D721Med (cell line): Measurements from ENCODE around the gene KIFC3.

Experiments
- DNase-seq: peaks from one replicate; pipeline ENCODE4 v3.0.0; 2011; ENCODE audit warnings: low spot score; ENCODE audit not compliant: insufficient read length
- FAIRE-seq: peaks from 2 replicates; lab custom pipeline; 2011; peaks lifted over from hg19 to GRCh38; lab: Jason Lieb, UNC
- TF ChIP-seq, protein P1 (sequence below): IDR thresholded peaks from 2 replicates; pipeline ENCODE4 v1.5.1; 2012; ENCODE audit warnings: mild to moderate bottlenecking, control low read depth; ENCODE audit not compliant: insufficient read depth; ENCODE audit errors: missing control alignments

The KIFC3 gene

GRCh38 chr16:57829969-57830360 lies 27.7 kb upstream of the KIFC3 start:
- DNase-seq (no peak), FAIRE-seq (no peak)
- TF ChIP-seq, protein P1, sequence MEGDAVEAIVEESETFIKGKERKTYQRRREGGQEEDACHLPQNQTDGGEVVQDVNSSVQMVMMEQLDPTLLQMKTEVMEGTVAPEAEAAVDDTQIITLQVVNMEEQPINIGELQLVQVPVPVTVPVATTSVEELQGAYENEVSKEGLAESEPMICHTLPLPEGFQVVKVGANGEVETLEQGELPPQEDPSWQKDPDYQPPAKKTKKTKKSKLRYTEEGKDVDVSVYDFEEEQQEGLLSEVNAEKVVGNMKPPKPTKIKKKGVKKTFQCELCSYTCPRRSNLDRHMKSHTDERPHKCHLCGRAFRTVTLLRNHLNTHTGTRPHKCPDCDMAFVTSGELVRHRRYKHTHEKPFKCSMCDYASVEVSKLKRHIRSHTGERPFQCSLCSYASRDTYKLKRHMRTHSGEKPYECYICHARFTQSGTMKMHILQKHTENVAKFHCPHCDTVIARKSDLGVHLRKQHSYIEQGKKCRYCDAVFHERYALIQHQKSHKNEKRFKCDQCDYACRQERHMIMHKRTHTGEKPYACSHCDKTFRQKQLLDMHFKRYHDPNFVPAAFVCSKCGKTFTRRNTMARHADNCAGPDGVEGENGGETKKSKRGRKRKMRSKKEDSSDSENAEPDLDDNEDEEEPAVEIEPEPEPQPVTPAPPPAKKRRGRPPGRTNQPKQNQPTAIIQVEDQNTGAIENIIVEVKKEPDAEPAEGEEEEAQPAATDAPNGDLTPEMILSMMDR, result no peak

- DNase-seq (no peak), FAIRE-seq (no peak)
- TF ChIP-seq, protein P1, result no peak
These were observed 26.2 kb upstream of the KIFC3 start for GRCh38 chr16:57828272-57829161.

GRCh38 chr16:57826706-57827625 lies 24.7 kb upstream of the KIFC3 start:
- FAIRE-seq, result no peak
- TF ChIP-seq, protein P1, result no peak
- DNase-seq, result no peak

GRCh38 chr16:57826052-57826451 lies 23.8 kb upstream of the KIFC3 start:
- TF ChIP-seq, protein P1, result no peak
- FAIRE-seq (no peak), DNase-seq (no peak)

DNA sequence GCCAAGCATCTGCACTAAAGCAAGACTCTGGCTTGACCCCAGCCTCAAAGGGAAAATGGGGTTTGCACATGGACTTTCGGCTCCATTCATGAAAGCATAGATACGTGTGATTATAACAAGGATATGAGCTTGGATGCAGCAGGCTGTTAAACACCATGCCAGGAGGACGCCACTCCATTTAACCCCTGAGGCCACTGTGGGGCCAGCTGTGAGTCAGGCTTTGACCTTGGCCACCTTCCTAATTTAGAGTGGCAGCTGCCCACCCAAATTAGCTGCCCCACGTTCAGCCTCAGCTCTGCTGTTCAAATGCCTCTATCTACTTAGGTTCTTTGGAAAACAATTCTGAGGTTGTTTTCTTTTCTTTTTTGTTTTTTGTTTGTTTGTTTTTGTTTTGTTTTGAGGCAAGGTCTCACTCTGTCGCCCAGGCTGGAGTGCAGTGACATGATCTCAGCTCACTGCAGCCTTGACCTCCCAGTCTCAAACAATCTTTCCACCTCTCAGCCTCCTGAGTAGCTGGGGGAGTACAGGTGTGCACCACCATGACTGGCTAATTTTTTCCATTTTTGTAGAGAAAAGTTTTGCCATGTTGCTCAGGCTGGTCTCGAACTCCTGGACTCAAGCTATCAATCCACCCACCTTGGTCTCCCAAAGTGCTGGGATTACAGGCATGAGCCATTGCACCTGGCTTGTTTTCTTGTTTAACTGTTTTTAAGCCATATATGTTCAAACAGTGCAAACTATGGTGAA lies 23.2 kb upstream of the KIFC3 start:
- DNase-seq, result no peak
- TF ChIP-seq, protein P1, result no peak

DNA sequence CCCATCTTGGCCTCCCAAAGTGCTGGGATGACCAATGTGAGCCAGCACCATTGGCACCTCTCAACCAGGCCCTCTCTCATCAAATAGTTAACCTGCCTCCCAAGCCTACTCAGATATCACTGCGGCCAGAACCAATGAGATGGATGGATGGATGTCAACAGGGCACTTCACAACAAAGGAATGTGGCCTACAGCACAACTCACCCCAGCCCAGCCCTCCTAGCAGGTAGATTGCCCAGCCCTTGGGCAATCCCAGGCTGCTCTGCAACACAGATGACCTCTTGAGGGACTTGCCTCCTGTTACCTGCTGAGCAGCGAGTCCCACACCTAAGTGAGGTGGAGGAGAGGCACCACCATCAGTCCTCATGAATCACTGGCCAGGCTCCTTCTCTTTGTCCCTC lies 22.6 kb upstream of the KIFC3 start:
- TF ChIP-seq, protein P1, result no peak
- DNase-seq, result no peak
- FAIRE-seq, result no peak

More for the DNA sequence above, 23.2 kb upstream of the KIFC3 start:
- no peak for FAIRE-seq
